HG02970 (cell line): ENCODE results near the gene MRPL44.
"Not testable (repeated sequence)": the region's sequence is repeated elsewhere in the genome, so short reads cannot be mapped to it uniquely, and the experiment has no call there.

Source experiments
- ATAC-seq: cut with Tn5 transposase; IDR thresholded peaks from one replicate; pipeline ENCODE4 v1.9.1; 2021; ENCODE audit warnings: mild to moderate bottlenecking, moderate library complexity, moderate number of reproducible peaks; ENCODE audit not compliant: unreplicated experiment, low FRiP score

MRPL44 gene

GRCh38 chr2:223998948-223999347 is 41.7 kb downstream of the MRPL44 start:
- ATAC-seq = no peak

GRCh38 chr2:223999862-224000261 is 42.6 kb downstream of the MRPL44 start:
- ATAC-seq = no peak

GRCh38 chr2:224000662-224001061 is 43.4 kb downstream of the MRPL44 start:
- not testable (repeated sequence) for ATAC-seq

GRCh38 chr2:224004105-224004695 is 46.9 kb downstream of the MRPL44 start:
- no peak for ATAC-seq

- ATAC-seq = no peak
Observed at GRCh38 chr2:224008702-224009261, 51.5 kb downstream of the MRPL44 start.

GRCh38 chr2:224009605-224010315 is 52.5 kb downstream of the MRPL44 start:
- no peak for ATAC-seq

- no peak for ATAC-seq
Observed at GRCh38 chr2:224011837-224012236, 54.6 kb downstream of the MRPL44 start.

GRCh38 chr2:224014336-224014735 is 57.1 kb downstream of the MRPL44 start:
- ATAC-seq = no peak

- ATAC-seq = no peak
Observed at GRCh38 chr2:224016963-224017362, 59.7 kb downstream of the MRPL44 start.
